ENCODE data around the gene SLC35E4. TPM values are rescaled to one million over a fixed set of nuclear protein-coding genes. Genes with fewer than 3 reads are reported as not detected.
"Not testable (repeated sequence)": the region's sequence is repeated elsewhere in the genome, so short reads cannot be mapped to it uniquely, and the experiment has no call there.

SLC35E4 gene
- total and polyA plus RNA-seq, 2 donors from 2014 or later, result 1.8 to 3.2 TPM

DNA sequence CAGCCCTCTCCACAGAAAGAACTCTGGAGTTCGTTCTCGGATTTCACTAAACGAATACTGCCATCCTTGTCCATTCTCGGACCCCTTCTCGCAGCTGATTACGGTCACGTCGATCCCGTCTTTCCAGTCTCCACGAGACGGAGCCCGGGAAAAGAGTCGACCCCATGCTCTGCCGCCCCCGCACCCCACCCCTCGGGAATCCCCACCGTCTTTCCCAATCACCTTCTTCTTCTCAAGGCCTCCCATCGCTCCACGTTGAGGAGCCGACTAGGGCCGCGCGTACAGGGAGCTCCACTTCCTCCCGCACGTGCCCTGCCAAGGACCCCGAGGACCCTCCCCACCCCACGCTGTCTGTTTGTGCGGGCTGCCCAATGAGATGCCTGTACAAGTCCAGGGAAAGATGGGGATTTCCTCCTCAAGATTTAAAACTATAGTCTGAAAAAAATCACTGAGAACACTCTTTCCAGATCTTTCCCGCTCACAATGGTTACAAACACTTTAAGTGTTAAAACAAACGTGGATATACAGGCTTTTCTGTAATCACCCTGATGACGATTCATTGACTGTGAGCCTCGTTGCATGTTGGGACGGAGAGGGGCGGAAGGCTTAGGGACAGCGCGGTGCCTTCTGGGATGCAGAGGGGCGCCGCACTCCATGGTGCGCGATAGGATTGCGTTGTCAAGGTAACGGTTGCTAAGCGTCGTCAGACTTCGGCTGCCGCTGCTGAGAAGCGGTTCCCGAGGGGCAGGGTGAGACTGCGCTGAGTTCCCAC lies 43.8 kb upstream of the SLC35E4 start, which contains the start of gene PES1:
Gene PES1 (minus strand): TSS at position 323 of the 772 bp plus-strand sequence. CDS start 77 bp downstream, at position 246.
- FAIRE-seq, result peak; percentile 94
- intact Hi-C loops (cut with DNase I), result no loop called here
- TF ChIP-seq, protein P1, sequence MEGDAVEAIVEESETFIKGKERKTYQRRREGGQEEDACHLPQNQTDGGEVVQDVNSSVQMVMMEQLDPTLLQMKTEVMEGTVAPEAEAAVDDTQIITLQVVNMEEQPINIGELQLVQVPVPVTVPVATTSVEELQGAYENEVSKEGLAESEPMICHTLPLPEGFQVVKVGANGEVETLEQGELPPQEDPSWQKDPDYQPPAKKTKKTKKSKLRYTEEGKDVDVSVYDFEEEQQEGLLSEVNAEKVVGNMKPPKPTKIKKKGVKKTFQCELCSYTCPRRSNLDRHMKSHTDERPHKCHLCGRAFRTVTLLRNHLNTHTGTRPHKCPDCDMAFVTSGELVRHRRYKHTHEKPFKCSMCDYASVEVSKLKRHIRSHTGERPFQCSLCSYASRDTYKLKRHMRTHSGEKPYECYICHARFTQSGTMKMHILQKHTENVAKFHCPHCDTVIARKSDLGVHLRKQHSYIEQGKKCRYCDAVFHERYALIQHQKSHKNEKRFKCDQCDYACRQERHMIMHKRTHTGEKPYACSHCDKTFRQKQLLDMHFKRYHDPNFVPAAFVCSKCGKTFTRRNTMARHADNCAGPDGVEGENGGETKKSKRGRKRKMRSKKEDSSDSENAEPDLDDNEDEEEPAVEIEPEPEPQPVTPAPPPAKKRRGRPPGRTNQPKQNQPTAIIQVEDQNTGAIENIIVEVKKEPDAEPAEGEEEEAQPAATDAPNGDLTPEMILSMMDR (IDR thresholded peaks at IDR 0.05; ENCODE audit: borderline replicate concordance, extremely low read depth, insufficient read depth), result no peak

GRCh38 chr22:30592360-30592713 lies 43.2 kb upstream of the SLC35E4 start:
- DNase-seq; intact Hi-C loops (cut with DNase I); FAIRE-seq; H3K27ac ChIP-seq (ENCODE audit: low read depth in 2 of 2, low read length in 2 of 2); H3K9me3 ChIP-seq (ENCODE audit: control insufficient read depth in 2 of 3, insufficient read depth in 1 of 3, low read length in 3 of 3); H3K27me3 ChIP-seq (ENCODE audit: control insufficient read depth, insufficient read depth, low read length): not testable (repeated sequence)
- Histone ChIP-seq H3K4me1 (ENCODE audit: control insufficient read depth in 2 of 3, insufficient read depth in 2 of 3, low read depth in 1 of 3, low read length in 3 of 3) (peaks cover 0 to 15% (median 10%) of the 10 kb centered on the region in 3 donors), H3K9ac (ENCODE audit: low read length in 3 of 3) (peak overlapping the region in 1 of 3 donors; percentile 26), H3K4me3 (ENCODE audit: low read length in 3 of 3) (peak overlapping the region; percentile 39 to 99 (median 42)), H3K36me3 (ENCODE audit: control insufficient read depth in 2 of 3, insufficient read depth in 3 of 3, low read length in 3 of 3) (peaks cover under 1 to 20% (median 10%) of the 10 kb centered on the region in 3 donors)

More for the DNA sequence above, 43.8 kb upstream of the SLC35E4 start, which contains the start of gene PES1:
- Histone ChIP-seq H3K36me3 (ENCODE audit: control insufficient read depth in 2 of 3, insufficient read depth in 3 of 3, low read length in 3 of 3) (peaks cover 2 to 26% (median 16%) of the 10 kb centered on the region in 3 donors), H3K4me1 (ENCODE audit: control insufficient read depth in 2 of 3, insufficient read depth in 2 of 3, low read depth in 1 of 3, low read length in 3 of 3) (peaks cover 0 to 15% (median 10%) of the 10 kb centered on the region in 3 donors), H3K9me3 (ENCODE audit: control insufficient read depth in 2 of 3, insufficient read depth in 1 of 3, low read length in 3 of 3) (no peaks in the 10 kb centered on the region), H3K4me3 (ENCODE audit: low read length in 3 of 3) (peak within 1 kb of the TSS; percentile 92 to 100 (median 99)), H3K9ac (ENCODE audit: low read length in 3 of 3) (peak within 1 kb of the TSS; percentile 85 to 96 (median 92)), H3K27ac (ENCODE audit: low read depth in 2 of 2, low read length in 2 of 2) (peak within 1 kb of the TSS; percentile 87 to 96), H3K27me3 (ENCODE audit: control insufficient read depth, insufficient read depth, low read length) (no peaks in the 10 kb centered on the region)
- peak; percentile 97 to 99 (median 98) for DNase-seq

DNA sequence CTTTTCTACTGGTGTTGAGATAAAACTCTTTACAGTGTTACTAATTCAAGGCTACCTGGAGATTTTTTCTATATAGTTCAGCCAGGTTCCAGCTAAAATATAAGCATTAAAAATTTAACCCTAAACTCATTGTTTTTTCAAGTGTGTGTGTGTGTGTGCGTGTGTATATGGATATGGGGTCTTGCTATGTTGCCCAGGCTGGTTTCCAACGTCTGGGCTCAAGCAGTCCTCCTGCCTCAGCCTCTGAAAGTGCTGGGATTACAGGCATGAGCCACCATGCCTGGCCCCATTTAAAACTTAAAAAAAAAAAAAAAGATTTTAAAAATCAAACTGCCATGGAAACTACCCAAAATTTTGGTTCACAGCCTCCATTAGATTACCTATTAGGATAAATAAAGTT lies 39.4 kb upstream of the SLC35E4 start:
- H3K27me3 ChIP-seq (ENCODE audit: control insufficient read depth, insufficient read depth, low read length), result no peaks in the 10 kb centered on the region
- H3K9me3 ChIP-seq (ENCODE audit: control insufficient read depth in 2 of 3, insufficient read depth in 1 of 3, low read length in 3 of 3), result no peaks in the 10 kb centered on the region
- intact Hi-C loops (cut with DNase I), result no loop called here
- H3K27ac ChIP-seq (ENCODE audit: low read depth in 2 of 2, low read length in 2 of 2), result no peak overlapping the region
- TF ChIP-seq, protein P1 (IDR thresholded peaks at IDR 0.05; ENCODE audit: borderline replicate concordance, extremely low read depth, insufficient read depth), result no peak
- H3K36me3 ChIP-seq (ENCODE audit: control insufficient read depth in 2 of 3, insufficient read depth in 3 of 3, low read length in 3 of 3), result no peaks in the 10 kb centered on the region
- H3K4me3 ChIP-seq (ENCODE audit: low read length in 3 of 3), result no peak overlapping the region
- no peak for FAIRE-seq
- H3K9ac ChIP-seq (ENCODE audit: low read length in 3 of 3), result no peak overlapping the region
- no peak for DNase-seq
- peaks cover 0 to 2% (median 0%) of the 10 kb centered on the region in 3 donors for H3K4me1 ChIP-seq (ENCODE audit: control insufficient read depth in 2 of 3, insufficient read depth in 2 of 3, low read depth in 1 of 3, low read length in 3 of 3)

DNA sequence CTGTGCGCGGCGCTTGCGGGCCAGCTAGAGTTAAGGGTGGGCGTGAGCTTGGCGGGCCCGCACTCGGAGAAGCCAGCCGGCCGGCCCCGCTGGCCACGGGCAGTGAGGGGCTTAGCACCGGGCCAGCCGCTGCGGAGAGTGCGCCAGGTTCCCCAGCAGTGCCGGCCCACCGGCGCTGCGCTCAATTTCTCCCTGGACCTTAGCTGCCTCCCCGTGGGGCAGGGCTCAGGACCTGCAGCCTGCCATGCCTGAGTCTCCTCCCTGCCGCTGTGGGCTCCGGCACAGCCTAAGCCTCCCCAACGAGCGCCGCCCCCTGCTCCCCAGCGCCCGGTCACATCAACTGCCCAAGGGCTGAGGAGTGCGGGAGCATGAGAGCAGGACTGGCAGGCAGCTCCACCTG lies 38.7 kb upstream of the SLC35E4 start:
- DNase-seq (no peak), FAIRE-seq (no peak)
- H3K27me3 ChIP-seq (ENCODE audit: control insufficient read depth, insufficient read depth, low read length), result no peaks in the 10 kb centered on the region
- no peak overlapping the region for H3K9ac ChIP-seq (ENCODE audit: low read length in 3 of 3)
- no peaks in the 10 kb centered on the region for H3K4me1 ChIP-seq (ENCODE audit: control insufficient read depth in 2 of 3, insufficient read depth in 2 of 3, low read depth in 1 of 3, low read length in 3 of 3)
- H3K36me3 ChIP-seq (ENCODE audit: control insufficient read depth in 2 of 3, insufficient read depth in 3 of 3, low read length in 3 of 3), result no peaks in the 10 kb centered on the region
- no peak overlapping the region for H3K4me3 ChIP-seq (ENCODE audit: low read length in 3 of 3)
- TF ChIP-seq, protein P1 (IDR thresholded peaks at IDR 0.05; ENCODE audit: borderline replicate concordance, extremely low read depth, insufficient read depth), result no peak
- H3K27ac ChIP-seq (ENCODE audit: low read depth in 2 of 2, low read length in 2 of 2), result no peak overlapping the region
- intact Hi-C loops (cut with DNase I), result no loop called here
- H3K9me3 ChIP-seq (ENCODE audit: control insufficient read depth in 2 of 3, insufficient read depth in 1 of 3, low read length in 3 of 3), result no peaks in the 10 kb centered on the region
